ENCODE data around the gene CDHR2.

DNA sequence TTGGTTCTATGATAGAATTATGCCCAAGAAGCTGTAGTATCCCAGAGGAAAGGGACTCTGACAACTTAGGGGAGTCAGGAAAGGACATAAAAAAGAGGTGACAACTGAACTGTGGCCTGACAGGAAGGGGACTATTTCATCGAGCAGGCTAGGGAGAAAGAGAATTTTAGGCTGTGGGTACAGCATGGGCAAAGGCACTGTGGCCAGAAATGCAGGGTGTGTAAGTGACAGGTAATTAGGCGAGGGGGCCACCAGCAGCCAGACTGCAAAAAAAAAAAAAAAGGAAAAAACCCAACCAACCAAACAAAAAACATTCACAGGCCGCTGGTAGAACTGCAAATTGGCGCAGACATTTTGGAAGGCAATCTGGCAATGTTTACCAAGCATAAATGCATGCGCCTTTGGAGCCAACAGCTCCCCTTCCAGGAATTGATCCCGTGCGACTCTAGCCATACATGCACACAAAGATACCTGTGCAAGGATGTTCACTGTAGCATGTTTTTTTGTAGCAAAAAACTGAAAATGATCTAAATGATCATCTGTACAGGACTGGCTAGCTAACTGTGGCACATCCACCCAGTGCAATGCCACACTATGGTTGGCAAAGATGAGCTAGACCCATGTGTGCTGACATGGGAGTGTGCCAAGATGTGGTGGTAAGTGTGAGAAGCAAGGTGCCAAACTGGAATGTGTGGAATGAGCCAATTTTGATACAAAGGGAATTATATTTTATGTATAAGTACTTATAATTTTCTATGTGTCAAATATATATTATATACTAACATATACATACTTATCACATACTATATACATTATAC, 82.5 kb downstream of the CDHR2 start:
- TF ChIP-seq, protein P1, sequence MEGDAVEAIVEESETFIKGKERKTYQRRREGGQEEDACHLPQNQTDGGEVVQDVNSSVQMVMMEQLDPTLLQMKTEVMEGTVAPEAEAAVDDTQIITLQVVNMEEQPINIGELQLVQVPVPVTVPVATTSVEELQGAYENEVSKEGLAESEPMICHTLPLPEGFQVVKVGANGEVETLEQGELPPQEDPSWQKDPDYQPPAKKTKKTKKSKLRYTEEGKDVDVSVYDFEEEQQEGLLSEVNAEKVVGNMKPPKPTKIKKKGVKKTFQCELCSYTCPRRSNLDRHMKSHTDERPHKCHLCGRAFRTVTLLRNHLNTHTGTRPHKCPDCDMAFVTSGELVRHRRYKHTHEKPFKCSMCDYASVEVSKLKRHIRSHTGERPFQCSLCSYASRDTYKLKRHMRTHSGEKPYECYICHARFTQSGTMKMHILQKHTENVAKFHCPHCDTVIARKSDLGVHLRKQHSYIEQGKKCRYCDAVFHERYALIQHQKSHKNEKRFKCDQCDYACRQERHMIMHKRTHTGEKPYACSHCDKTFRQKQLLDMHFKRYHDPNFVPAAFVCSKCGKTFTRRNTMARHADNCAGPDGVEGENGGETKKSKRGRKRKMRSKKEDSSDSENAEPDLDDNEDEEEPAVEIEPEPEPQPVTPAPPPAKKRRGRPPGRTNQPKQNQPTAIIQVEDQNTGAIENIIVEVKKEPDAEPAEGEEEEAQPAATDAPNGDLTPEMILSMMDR (IDR thresholded peaks at IDR 0.05) = no peak
- TF ChIP-seq ZFX (IDR thresholded peaks at IDR 0.05; ENCODE audit: borderline replicate concordance) = no peak
